ENCODE measurements around the gene TMEM247.

GRCh38 chr2:46446871-46447568, 32.3 kb upstream of the TMEM247 start:
- TF ChIP-seq CTCF (IDR thresholded peaks at IDR 0.05) (no peak), CHD2 (IDR thresholded peaks at IDR 0.05; ENCODE audit: low read length, partially characterized antibody) (no peak), POLR2AphosphoS5 (IDR thresholded peaks at IDR 0.05; ENCODE audit: low read depth, low read length) (no peak)

Data from SK-N-SH (cell line).